ENCODE data around the gene GLRX.

GRCh38 chr5:95838001-95838520 is 15.5 kb upstream of the GLRX start:
- TF ChIP-seq CTCF (IDR thresholded peaks at IDR 0.05; ENCODE audit: insufficient read depth, low read length, poor library complexity, severe bottlenecking) (no peak), EZH2phosphoT487 (conservative IDR thresholded peaks at IDR 0.05; ENCODE audit: low read length) (no peak)
